Measurements from ENCODE around the gene HDAC8. TPM values are rescaled to one million over a fixed set of nuclear protein-coding genes. Genes with fewer than 3 reads are reported as not detected.

Gene HDAC8
- total RNA-seq, 1 donor from 2014 or later = 39.6 TPM

GRCh38 chrX:72282302-72282701 lies 290.3 kb downstream of the HDAC8 start:
- H3K27ac Mint-ChIP-seq = no peak overlapping the region

DNA sequence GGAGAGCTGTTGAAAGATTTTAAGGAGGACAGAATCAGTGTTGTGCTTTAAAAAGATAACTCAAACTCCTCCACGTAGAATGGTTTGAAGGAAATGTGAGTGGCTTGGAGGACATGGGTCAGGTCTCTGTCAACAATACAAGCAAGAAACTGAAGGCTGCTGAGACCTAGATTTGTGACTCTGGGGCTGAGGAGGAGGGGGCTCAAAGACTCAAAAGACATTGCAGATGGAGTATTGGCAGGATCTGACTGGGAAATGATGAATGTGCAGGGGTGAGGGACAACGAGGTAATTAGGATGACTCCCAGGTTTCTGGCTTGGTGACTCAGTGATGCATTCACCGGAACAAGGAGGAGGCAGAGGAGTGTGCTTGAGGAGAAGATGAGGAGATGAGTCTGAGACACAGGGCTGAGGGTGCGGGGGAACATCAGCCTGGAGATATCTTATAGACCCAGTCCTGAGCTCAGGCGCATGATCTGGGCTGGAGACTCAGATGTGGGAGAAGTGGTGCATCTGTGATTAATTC lies 292.3 kb downstream of the HDAC8 start:
- no peaks in the 10 kb centered on the region for H3K9me3 Mint-ChIP-seq
- DNase-seq (no peak), ATAC-seq (ENCODE audit: low read depth) (no peak)
- no peak overlapping the region for H3K4me3 Mint-ChIP-seq
- H3K27ac Mint-ChIP-seq = no peak overlapping the region
- ChIA-PET CTCF (no interaction called here), POLR2A (no interaction called here)
- H3K27me3 Mint-ChIP-seq = no peaks in the 10 kb centered on the region
- intact Hi-C loops (cut with micrococcal nuclease) = no loop called here
- peaks cover 6% of the 10 kb centered on the region for H3K36me3 Mint-ChIP-seq (ENCODE audit: low read depth)
- H3K4me1 Mint-ChIP-seq = peaks cover 8% of the 10 kb centered on the region
- TF ChIP-seq, protein P1, sequence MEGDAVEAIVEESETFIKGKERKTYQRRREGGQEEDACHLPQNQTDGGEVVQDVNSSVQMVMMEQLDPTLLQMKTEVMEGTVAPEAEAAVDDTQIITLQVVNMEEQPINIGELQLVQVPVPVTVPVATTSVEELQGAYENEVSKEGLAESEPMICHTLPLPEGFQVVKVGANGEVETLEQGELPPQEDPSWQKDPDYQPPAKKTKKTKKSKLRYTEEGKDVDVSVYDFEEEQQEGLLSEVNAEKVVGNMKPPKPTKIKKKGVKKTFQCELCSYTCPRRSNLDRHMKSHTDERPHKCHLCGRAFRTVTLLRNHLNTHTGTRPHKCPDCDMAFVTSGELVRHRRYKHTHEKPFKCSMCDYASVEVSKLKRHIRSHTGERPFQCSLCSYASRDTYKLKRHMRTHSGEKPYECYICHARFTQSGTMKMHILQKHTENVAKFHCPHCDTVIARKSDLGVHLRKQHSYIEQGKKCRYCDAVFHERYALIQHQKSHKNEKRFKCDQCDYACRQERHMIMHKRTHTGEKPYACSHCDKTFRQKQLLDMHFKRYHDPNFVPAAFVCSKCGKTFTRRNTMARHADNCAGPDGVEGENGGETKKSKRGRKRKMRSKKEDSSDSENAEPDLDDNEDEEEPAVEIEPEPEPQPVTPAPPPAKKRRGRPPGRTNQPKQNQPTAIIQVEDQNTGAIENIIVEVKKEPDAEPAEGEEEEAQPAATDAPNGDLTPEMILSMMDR (IDR thresholded peaks at IDR 0.05) = no peak

More at GRCh38 chrX:72282302-72282701, 290.3 kb downstream of the HDAC8 start:
- CTCF ChIA-PET = no interaction called here
- H3K4me1 Mint-ChIP-seq = no peaks in the 10 kb centered on the region
- POLR2A ChIA-PET = no interaction called here
- DNase-seq (no peak), ATAC-seq (ENCODE audit: low read depth) (no peak)
- H3K36me3 Mint-ChIP-seq (ENCODE audit: low read depth) = no peaks in the 10 kb centered on the region
- no peaks in the 10 kb centered on the region for H3K9me3 Mint-ChIP-seq
- TF ChIP-seq, protein P1 (IDR thresholded peaks at IDR 0.05) = no peak
- intact Hi-C loops (cut with micrococcal nuclease) = no loop called here
- H3K27me3 Mint-ChIP-seq = no peaks in the 10 kb centered on the region
- H3K4me3 Mint-ChIP-seq = no peak overlapping the region

Other genes with a start within 250 kb of the HDAC8 start
- gene PHKA1, start 141.5 kb upstream of the HDAC8 start, total RNA-seq = not detected in 2 replicates
- 1.7 and 2.0 TPM in 2 replicates for gene DMRTC1B, start 204.0 kb upstream of the HDAC8 start, total RNA-seq
- gene FAM236B, start 209.8 kb upstream of the HDAC8 start, total RNA-seq = not detected in 2 replicates
- gene FAM236D, start 235.4 kb upstream of the HDAC8 start, total RNA-seq = not detected in 2 replicates